HepG2 (cell line): ENCODE results near the gene GLRA1. TPM values are rescaled to one million over a fixed set of nuclear protein-coding genes. Genes with fewer than 3 reads are reported as not detected.
A peak's percentile ranks its signal among the peaks of the same experiment; 100 is the strongest.

Experiments used
- NFYC ChIP-seq: IDR thresholded peaks from 2 replicates; pipeline ENCODE4 v1.6.1; 2016; ENCODE audit warnings: missing genetic modification reagents, missing compliant biosample characterization
- TEAD3 ChIP-seq: optimal IDR thresholded peaks from 2 replicates; pipeline ENCODE3; 2016; ENCODE audit warnings: borderline replicate concordance
- TRIM24 ChIP-seq: sonication (generic); formaldehyde crosslinking; IDR thresholded peaks from 2 replicates; pipeline ENCODE4 v1.8.0; 2022; ENCODE audit warnings: mild to moderate bottlenecking, missing genetic modification reagents
- ZNF546 ChIP-seq: sonication (generic); formaldehyde crosslinking; conservative IDR thresholded peaks from 2 replicates; pipeline ENCODE4 v1.8.1; 2023; ENCODE audit warnings: mild to moderate bottlenecking, missing genetic modification reagents
- ZNF652 ChIP-seq: IDR thresholded peaks from 2 replicates; pipeline ENCODE4 v1.6.1; 2016; ENCODE audit warnings: low read depth, borderline replicate concordance
- polyA plus RNA-seq, 8 experiments: library from polyadenylated mRNA; depleted of rRNA in 3 of 8; stranded (reverse) in 7 of 8; unstranded in 1 of 8; fragments of >200 nt; fragmentation: Illumina TruSeq in 4 of 8; extraction: Trizol in 4 of 8; gene quantifications; 2 replicates each; pipeline versions ENCODE4 v1.2.1 to v1.2.3, GENCODE V29; 2011 to 2016; ENCODE audit warnings: low read depth in 4 of 8, missing spikeins in 1 of 8, mixed read lengths in 1 of 8; ENCODE audit not compliant: insufficient read depth in 1 of 8
- total RNA-seq, 5 experiments: library from RNA; depleted of rRNA; stranded (reverse); fragments of >200 nt; fragmentation: Illumina TruSeq; extraction: Trizol; gene quantifications; 2 replicates each; pipeline ENCODE4 v1.2.3, GENCODE V29; 2016; ENCODE audit warnings: low read depth in 1 of 5
- TF ChIP-seq, protein P1 (sequence below): sonication (generic); formaldehyde crosslinking; IDR thresholded peaks from 2 replicates; pipeline ENCODE4 v1.8.0; 2022; ENCODE audit warnings: mild to moderate bottlenecking, missing genetic modification reagents; ENCODE audit not compliant: insufficient replicate concordance
- TF ChIP-seq, protein P2 (sequence below): sonication (generic); formaldehyde crosslinking; IDR thresholded peaks from 2 replicates; pipeline ENCODE4 v1.5.0; 2020; ENCODE audit warnings: missing genetic modification reagents
- TF ChIP-seq, protein P3 (sequence below), 2 experiments: fragments of 450-650 bp in 1 of 2; sonication (generic) in 1 of 2; formaldehyde crosslinking in 1 of 2; IDR thresholded peaks; 2 replicates each; pipeline versions ENCODE4 v1.6.1 to v1.8.0; 2016 to 2022; ENCODE audit warnings: antibody characterized with exemption in 1 of 2, mild to moderate bottlenecking in 1 of 2, missing genetic modification reagents in 1 of 2
- TF ChIP-seq, protein P4 (sequence below): sonication (generic); formaldehyde crosslinking; IDR thresholded peaks from 2 replicates; pipeline ENCODE4 v1.8.0; 2022; ENCODE audit warnings: mild to moderate bottlenecking, missing genetic modification reagents, moderate library complexity
- TF ChIP-seq, protein P5 (sequence below): sonication (generic); formaldehyde crosslinking; IDR thresholded peaks from 2 replicates; pipeline ENCODE4 v1.4.0; 2020; ENCODE audit warnings: missing genetic modification reagents, borderline replicate concordance

Gene GLRA1
- total and polyA plus RNA-seq, 2 of the 13 experiments (the other 11 are each of a cell fraction or from before 2014, with no cell fraction given) = not detected

DNA sequence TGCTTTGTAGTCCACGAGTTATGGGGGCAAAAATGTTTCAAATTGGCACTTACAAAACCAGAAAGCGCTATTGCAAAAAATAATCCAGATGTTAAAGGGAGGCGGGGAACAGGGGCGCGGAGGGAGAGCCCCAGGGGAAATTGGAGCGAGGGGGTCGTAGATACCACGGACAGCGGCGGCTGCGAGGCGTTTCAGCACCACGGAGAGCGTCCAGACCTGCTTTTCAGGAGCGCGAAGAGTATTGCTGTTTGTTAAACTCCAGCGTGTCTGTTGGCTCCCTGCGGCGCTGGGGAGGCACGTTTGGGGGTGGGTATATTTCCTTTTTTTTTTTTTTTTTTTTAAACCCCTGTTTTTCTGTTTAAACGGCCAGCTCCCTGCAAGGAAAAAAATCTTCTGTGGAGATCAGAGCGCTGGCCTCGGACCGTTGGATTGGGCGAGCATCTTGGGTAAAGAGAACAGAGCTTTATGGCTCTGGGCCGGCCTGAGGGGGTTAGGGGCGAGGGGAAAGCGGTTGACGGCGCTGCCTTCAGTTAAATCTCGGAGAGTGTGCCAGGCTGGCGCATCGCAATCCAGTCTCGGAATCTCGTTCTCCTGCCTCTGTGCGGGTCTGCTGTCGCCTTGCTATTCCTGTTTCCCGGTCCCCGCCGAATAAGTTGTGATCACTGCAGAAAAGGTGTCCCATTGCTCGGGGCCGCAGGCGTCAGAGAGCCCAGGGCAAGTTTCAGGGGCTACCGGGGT is at the start of gene GLRA1 (continued):
- TF ChIP-seq, protein P1, sequence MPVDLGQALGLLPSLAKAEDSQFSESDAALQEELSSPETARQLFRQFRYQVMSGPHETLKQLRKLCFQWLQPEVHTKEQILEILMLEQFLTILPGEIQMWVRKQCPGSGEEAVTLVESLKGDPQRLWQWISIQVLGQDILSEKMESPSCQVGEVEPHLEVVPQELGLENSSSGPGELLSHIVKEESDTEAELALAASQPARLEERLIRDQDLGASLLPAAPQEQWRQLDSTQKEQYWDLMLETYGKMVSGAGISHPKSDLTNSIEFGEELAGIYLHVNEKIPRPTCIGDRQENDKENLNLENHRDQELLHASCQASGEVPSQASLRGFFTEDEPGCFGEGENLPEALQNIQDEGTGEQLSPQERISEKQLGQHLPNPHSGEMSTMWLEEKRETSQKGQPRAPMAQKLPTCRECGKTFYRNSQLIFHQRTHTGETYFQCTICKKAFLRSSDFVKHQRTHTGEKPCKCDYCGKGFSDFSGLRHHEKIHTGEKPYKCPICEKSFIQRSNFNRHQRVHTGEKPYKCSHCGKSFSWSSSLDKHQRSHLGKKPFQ (CRISPR knock-in tag) = peak; percentile 98
- TF ChIP-seq, protein P2, sequence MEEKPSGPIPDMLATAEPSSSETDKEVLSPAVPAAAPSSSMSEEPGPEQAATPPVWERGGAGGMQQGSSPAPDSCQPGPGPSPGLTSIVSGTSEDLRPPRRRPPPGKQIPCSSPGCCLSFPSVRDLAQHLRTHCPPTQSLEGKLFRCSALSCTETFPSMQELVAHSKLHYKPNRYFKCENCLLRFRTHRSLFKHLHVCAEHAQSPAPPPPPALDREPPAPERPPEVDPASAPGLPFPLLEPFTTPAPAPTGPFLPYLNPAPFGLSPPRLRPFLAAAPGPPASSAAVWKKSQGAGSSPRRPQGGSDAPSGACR (CRISPR knock-in tag) = peak; percentile 100
- TF ChIP-seq, protein P3, sequence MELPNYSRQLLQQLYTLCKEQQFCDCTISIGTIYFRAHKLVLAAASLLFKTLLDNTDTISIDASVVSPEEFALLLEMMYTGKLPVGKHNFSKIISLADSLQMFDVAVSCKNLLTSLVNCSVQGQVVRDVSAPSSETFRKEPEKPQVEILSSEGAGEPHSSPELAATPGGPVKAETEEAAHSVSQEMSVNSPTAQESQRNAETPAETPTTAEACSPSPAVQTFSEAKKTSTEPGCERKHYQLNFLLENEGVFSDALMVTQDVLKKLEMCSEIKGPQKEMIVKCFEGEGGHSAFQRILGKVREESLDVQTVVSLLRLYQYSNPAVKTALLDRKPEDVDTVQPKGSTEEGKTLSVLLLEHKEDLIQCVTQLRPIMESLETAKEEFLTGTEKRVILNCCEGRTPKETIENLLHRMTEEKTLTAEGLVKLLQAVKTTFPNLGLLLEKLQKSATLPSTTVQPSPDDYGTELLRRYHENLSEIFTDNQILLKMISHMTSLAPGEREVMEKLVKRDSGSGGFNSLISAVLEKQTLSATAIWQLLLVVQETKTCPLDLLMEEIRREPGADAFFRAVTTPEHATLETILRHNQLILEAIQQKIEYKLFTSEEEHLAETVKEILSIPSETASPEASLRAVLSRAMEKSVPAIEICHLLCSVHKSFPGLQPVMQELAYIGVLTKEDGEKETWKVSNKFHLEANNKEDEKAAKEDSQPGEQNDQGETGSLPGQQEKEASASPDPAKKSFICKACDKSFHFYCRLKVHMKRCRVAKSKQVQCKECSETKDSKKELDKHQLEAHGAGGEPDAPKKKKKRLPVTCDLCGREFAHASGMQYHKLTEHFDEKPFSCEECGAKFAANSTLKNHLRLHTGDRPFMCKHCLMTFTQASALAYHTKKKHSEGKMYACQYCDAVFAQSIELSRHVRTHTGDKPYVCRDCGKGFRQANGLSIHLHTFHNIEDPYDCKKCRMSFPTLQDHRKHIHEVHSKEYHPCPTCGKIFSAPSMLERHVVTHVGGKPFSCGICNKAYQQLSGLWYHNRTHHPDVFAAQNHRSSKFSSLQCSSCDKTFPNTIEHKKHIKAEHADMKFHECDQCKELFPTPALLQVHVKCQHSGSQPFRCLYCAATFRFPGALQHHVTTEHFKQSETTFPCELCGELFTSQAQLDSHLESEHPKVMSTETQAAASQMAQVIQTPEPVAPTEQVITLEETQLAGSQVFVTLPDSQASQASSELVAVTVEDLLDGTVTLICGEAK (IDR thresholded peaks at IDR 0.05) = no peak
- TF ChIP-seq, protein P3 (CRISPR knock-in tag; IDR thresholded peaks at IDR 0.05) = peak; percentile 97
- peak; percentile 76 for TF ChIP-seq ZNF652 (CRISPR knock-in tag)
- TF ChIP-seq, protein P4, sequence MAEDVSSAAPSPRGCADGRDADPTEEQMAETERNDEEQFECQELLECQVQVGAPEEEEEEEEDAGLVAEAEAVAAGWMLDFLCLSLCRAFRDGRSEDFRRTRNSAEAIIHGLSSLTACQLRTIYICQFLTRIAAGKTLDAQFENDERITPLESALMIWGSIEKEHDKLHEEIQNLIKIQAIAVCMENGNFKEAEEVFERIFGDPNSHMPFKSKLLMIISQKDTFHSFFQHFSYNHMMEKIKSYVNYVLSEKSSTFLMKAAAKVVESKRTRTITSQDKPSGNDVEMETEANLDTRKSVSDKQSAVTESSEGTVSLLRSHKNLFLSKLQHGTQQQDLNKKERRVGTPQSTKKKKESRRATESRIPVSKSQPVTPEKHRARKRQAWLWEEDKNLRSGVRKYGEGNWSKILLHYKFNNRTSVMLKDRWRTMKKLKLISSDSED (CRISPR knock-in tag) = peak; percentile 96
- peak; percentile 86 for TF ChIP-seq TEAD3
- TF ChIP-seq NFYC (CRISPR knock-in tag) = peak; percentile 69
- TF ChIP-seq TRIM24 = no peak
- TF ChIP-seq, protein P5, sequence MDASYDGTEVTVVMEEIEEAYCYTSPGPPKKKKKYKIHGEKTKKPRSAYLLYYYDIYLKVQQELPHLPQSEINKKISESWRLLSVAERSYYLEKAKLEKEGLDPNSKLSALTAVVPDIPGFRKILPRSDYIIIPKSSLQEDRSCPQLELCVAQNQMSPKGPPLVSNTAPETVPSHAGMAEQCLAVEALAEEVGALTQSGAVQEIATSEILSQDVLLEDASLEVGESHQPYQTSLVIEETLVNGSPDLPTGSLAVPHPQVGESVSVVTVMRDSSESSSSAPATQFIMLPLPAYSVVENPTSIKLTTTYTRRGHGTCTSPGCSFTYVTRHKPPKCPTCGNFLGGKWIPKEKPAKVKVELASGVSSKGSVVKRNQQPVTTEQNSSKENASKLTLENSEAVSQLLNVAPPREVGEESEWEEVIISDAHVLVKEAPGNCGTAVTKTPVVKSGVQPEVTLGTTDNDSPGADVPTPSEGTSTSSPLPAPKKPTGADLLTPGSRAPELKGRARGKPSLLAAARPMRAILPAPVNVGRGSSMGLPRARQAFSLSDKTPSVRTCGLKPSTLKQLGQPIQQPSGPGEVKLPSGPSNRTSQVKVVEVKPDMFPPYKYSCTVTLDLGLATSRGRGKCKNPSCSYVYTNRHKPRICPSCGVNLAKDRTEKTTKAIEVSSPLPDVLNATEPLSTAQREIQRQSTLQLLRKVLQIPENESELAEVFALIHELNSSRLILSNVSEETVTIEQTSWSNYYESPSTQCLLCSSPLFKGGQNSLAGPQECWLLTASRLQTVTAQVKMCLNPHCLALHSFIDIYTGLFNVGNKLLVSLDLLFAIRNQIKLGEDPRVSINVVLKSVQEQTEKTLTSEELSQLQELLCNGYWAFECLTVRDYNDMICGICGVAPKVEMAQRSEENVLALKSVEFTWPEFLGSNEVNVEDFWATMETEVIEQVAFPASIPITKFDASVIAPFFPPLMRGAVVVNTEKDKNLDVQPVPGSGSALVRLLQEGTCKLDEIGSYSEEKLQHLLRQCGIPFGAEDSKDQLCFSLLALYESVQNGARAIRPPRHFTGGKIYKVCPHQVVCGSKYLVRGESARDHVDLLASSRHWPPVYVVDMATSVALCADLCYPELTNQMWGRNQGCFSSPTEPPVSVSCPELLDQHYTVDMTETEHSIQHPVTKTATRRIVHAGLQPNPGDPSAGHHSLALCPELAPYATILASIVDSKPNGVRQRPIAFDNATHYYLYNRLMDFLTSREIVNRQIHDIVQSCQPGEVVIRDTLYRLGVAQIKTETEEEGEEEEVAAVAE = peak; percentile 98
- peak; percentile 100 for TF ChIP-seq ZNF546 (CRISPR knock-in tag)
